Neural progenitor cell (in vitro differentiated cells): ENCODE measurements around the gene WWOX. TPM values are rescaled to one million over a fixed set of nuclear protein-coding genes. Genes with fewer than 3 reads are reported as not detected.

Source experiments
- DNase-seq: peaks from one replicate; pipeline ENCODE4 v3.0.0-alpha.2; 2016; ENCODE audit warnings: low spot score
- H2AFZ ChIP-seq: fragments of 200-600 bp; sonication (generic); replicated peaks from 2 replicates; pipeline ENCODE4 v1.6.1; 2016; ENCODE audit warnings: antibody characterized with exemption
- H3F3A ChIP-seq: fragments of 200-600 bp; sonication (generic); 2 replicates; pipeline ENCODE4 v1.6.1; 2016; ENCODE audit warnings: antibody characterized with exemption, low read depth
- H3K27ac ChIP-seq: fragments of 200-600 bp; sonication (generic); 2 replicates; pipeline ENCODE4 v1.5.1; 2016; ENCODE audit warnings: mild to moderate bottlenecking
- H3K27me3 ChIP-seq: fragments of 200-600 bp; sonication (generic); 2 replicates; pipeline ENCODE4 v1.6.1; 2016; ENCODE audit warnings: mild to moderate bottlenecking, moderate library complexity
- H3K36me3 ChIP-seq: fragments of 200-600 bp; sonication (generic); 2 replicates; pipeline ENCODE4 v1.5.1; 2016
- H3K4me1 ChIP-seq: fragments of 200-600 bp; sonication (generic); 2 replicates; pipeline ENCODE4 v1.6.1; 2016; ENCODE audit warnings: mixed run types
- H3K4me2 ChIP-seq: fragments of 200-600 bp; sonication (generic); 2 replicates; pipeline ENCODE4 v1.6.1; 2016
- H3K4me3 ChIP-seq: fragments of 200-600 bp; sonication (generic); 2 replicates; pipeline ENCODE4 v1.5.1; 2016
- H3K79me2 ChIP-seq: fragments of 200-600 bp; sonication (generic); 2 replicates; pipeline ENCODE4 v1.6.1; 2016; ENCODE audit warnings: low read depth
- H3K9ac ChIP-seq: fragments of 200-600 bp; sonication (generic); 2 replicates; pipeline ENCODE4 v1.6.1; 2016
- H3K9me3 ChIP-seq: fragments of 200-600 bp; sonication (generic); 2 replicates; pipeline ENCODE4 v1.5.1; 2016; ENCODE audit warnings: low read depth
- H4K20me1 ChIP-seq: fragments of 200-600 bp; sonication (generic); 2 replicates; pipeline ENCODE4 v1.6.1; 2016; ENCODE audit warnings: low read depth
- H3K27ac Mint-ChIP-seq: 3 replicates; pipeline ENCODE4 v1.8.0; 2021; ENCODE audit warnings: mixed read lengths
- H3K27me3 Mint-ChIP-seq: 2 replicates; pipeline ENCODE4 v1.8.0; 2022; ENCODE audit warnings: low read depth, mild to moderate bottlenecking, inconsistent platforms, moderate library complexity, mixed read lengths; ENCODE audit not compliant: insufficient read depth
- H3K36me3 Mint-ChIP-seq: 3 replicates; pipeline ENCODE4 v1.8.0; 2021; ENCODE audit warnings: mixed read lengths
- H3K4me1 Mint-ChIP-seq: 3 replicates; pipeline ENCODE4 v1.8.0; 2021; ENCODE audit warnings: mixed read lengths
- H3K4me3 Mint-ChIP-seq: 3 replicates; pipeline ENCODE4 v1.8.0; 2021; ENCODE audit warnings: mild to moderate bottlenecking, moderate library complexity, mixed read lengths
- H3K9me3 Mint-ChIP-seq: 3 replicates; pipeline ENCODE4 v1.8.0; 2020; ENCODE audit warnings: mixed read lengths
- CTCF ChIP-seq: fragments of 200-600 bp; sonication (generic); IDR thresholded peaks from 2 replicates; pipeline ENCODE4 v1.5.1; 2017; ENCODE audit warnings: antibody characterized with exemption, mild to moderate bottlenecking
- EZH2 ChIP-seq: fragments of 200-600 bp; sonication (generic); IDR thresholded peaks from 2 replicates; pipeline ENCODE4 v1.6.1; 2017; ENCODE audit warnings: antibody characterized with exemption, mild to moderate bottlenecking, moderate library complexity
- EZH2phosphoT487 ChIP-seq: fragments of 200-600 bp; sonication (generic); IDR thresholded peaks from 2 replicates; pipeline ENCODE4 v1.6.1; 2017; ENCODE audit warnings: antibody characterized with exemption
- total RNA-seq: library from RNA; depleted of rRNA; stranded (reverse); fragments of >200 nt; gene quantifications from 2 replicates; pipeline ENCODE4 v1.2.3, GENCODE V29; 2015; ENCODE audit warnings: low replicate concordance

WWOX gene
- total RNA-seq, 1 donor from 2014 or later = 63.7 TPM

DNA sequence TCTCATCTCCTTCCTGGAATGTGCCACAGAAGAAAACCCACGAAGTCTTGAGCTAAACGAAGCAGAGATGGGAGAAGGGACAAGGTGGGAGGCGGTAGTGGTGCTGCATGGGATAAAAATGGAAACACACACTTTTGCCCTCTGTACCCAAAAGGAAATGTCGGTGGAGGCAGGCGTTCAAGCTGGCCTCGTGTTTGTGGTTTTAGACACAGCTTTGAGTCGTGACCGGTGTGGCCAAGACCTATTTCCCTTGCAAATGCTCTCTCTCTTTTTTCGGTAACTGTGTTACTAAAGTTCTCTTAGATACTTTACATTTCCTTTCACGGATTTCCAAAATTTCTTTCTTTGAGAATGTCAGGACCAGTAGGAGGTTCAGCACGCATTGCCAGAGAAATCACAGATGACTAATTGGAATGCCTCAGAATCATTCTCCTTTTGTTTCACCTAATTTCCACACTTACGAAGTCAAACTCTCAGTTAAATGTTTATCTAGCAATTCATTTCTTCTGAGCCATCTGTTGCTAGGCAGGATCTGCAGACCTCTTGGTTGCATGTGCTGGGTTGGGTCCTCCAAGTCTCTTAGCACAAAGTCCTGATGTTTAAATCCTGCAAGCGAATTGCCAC, 1088.8 kb downstream of the WWOX start:
- H3K36me3 Mint-ChIP-seq = peaks cover 2% of the 10 kb centered on the region
- H3K27ac ChIP-seq = no peak overlapping the region
- H3K9me3 ChIP-seq = no peaks in the 10 kb centered on the region
- no peaks in the 10 kb centered on the region for H3K4me1 ChIP-seq
- H3K9me3 Mint-ChIP-seq = peaks cover 6% of the 10 kb centered on the region
- H3K4me1 Mint-ChIP-seq = peaks cover 25% of the 10 kb centered on the region
- H3K36me3 ChIP-seq = no peaks in the 10 kb centered on the region
- no peak overlapping the region for H3K9ac ChIP-seq
- H3K4me3 ChIP-seq = no peak overlapping the region
- no peak for DNase-seq
- H3K79me2 ChIP-seq = no peaks in the 10 kb centered on the region
- H4K20me1 ChIP-seq = no peaks in the 10 kb centered on the region
- no peak overlapping the region for H3K4me2 ChIP-seq
- H3F3A ChIP-seq = no peaks in the 10 kb centered on the region
- no peak overlapping the region for H3K4me3 Mint-ChIP-seq
- H2AFZ ChIP-seq = no peak overlapping the region
- TF ChIP-seq EZH2phosphoT487 (no peak), EZH2 (no peak), CTCF (no peak)
- H3K27me3 Mint-ChIP-seq = peaks cover 6% of the 10 kb centered on the region
- no peaks in the 10 kb centered on the region for H3K27me3 ChIP-seq
- H3K27ac Mint-ChIP-seq = peak overlapping the region; percentile 11

DNA sequence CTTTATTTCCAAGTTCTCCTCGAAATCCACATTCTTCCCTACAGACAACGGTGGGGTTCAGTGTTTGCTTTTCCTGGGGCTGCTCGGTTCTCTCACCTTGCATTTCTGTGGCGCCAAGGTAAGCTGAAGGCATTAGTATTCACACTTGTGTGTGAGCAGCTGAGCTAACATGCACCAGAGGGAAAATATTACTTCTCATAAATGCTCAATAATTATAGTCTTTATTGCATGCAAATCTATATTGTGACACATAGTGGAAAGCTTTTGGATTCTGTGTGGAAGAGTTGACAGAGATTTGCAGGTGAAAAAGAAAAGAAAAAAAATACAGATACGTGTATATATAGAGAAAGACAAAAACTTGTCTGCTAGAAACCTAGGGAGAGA, 1089.3 kb downstream of the WWOX start:
- peaks cover 25% of the 10 kb centered on the region for H3K4me1 Mint-ChIP-seq
- no peak overlapping the region for H3K27ac ChIP-seq
- H3K4me3 ChIP-seq = no peak overlapping the region

GRCh38 chr16:79190542-79190941, 1091.1 kb downstream of the WWOX start:
- Mint-ChIP-seq H3K9me3 (peaks cover 6% of the 10 kb centered on the region), H3K27me3 (peaks cover 6% of the 10 kb centered on the region)
- TF ChIP-seq EZH2phosphoT487 (no peak), CTCF (no peak), EZH2 (no peak)

More for the DNA sequence above, 1089.3 kb downstream of the WWOX start:
- Histone ChIP-seq H2AFZ (no peak overlapping the region), H4K20me1 (no peaks in the 10 kb centered on the region), H3F3A (no peaks in the 10 kb centered on the region), H3K9me3 (no peaks in the 10 kb centered on the region), H3K4me1 (no peaks in the 10 kb centered on the region), H3K79me2 (no peaks in the 10 kb centered on the region), H3K9ac (no peak overlapping the region), H3K4me2 (no peak overlapping the region), H3K27me3 (no peaks in the 10 kb centered on the region), H3K36me3 (no peaks in the 10 kb centered on the region)
- H3K9me3 Mint-ChIP-seq = peaks cover 6% of the 10 kb centered on the region
- no peak for TF ChIP-seq CTCF
- no peak for TF ChIP-seq EZH2phosphoT487
- no peak for TF ChIP-seq EZH2
- peaks cover 6% of the 10 kb centered on the region for H3K27me3 Mint-ChIP-seq
- no peak overlapping the region for H3K4me3 Mint-ChIP-seq
- H3K27ac Mint-ChIP-seq = no peak overlapping the region
- no peak for DNase-seq
- H3K36me3 Mint-ChIP-seq = peaks cover 2% of the 10 kb centered on the region

More at GRCh38 chr16:79190542-79190941, 1091.1 kb downstream of the WWOX start:
- H3K4me1 Mint-ChIP-seq = peaks cover 15% of the 10 kb centered on the region
- H3K27ac Mint-ChIP-seq = no peak overlapping the region
- Histone ChIP-seq H3K79me2 (no peaks in the 10 kb centered on the region), H3K4me2 (no peak overlapping the region), H3K9ac (no peak overlapping the region), H3K9me3 (no peaks in the 10 kb centered on the region), H3K4me3 (no peak overlapping the region), H4K20me1 (no peaks in the 10 kb centered on the region), H3K27ac (no peak overlapping the region), H2AFZ (no peak overlapping the region), H3K27me3 (no peaks in the 10 kb centered on the region), H3K4me1 (no peaks in the 10 kb centered on the region), H3F3A (no peaks in the 10 kb centered on the region), H3K36me3 (no peaks in the 10 kb centered on the region)
- no peak overlapping the region for H3K4me3 Mint-ChIP-seq
- DNase-seq = no peak
- peaks cover 2% of the 10 kb centered on the region for H3K36me3 Mint-ChIP-seq
